Right atrium auricular region (tissue), 2 donors: ENCODE measurements around the gene SCP2. TPM values are rescaled to one million over a fixed set of nuclear protein-coding genes. Genes with fewer than 3 reads are reported as not detected.

Experiments
- DNase-seq: peaks from one replicate; pipeline ENCODE4 v3.0.0-alpha.2; 2019; ENCODE audit warnings: low spot score
- H3K27ac ChIP-seq, 2 donors: fragments of 200-600 bp; sonication (generic); 1 replicate in 1 of 2; 2 replicates in 1 of 2; pipeline ENCODE4 v1.5.1; 2016 to 2019
- H3K27me3 ChIP-seq, 2 donors: fragments of 200-600 bp; sonication (generic); one replicate each; pipeline versions ENCODE4 v1.5.1 to v1.6.0; 2017 to 2019
- H3K36me3 ChIP-seq: fragments of 200-600 bp; sonication (generic); one replicate; pipeline ENCODE4 v1.5.1; 2016
- H3K4me1 ChIP-seq, 2 donors: fragments of 200-600 bp; sonication (generic); one replicate each; pipeline versions ENCODE4 v1.5.1 to v1.6.0; 2017 to 2019
- H3K4me3 ChIP-seq, 2 donors: fragments of 200-600 bp; sonication (generic); 1 replicate in 1 of 2; 2 replicates in 1 of 2; pipeline ENCODE4 v1.5.1; 2017 to 2019; ENCODE audit warnings: mild to moderate bottlenecking in 1 of 2, moderate library complexity in 1 of 2
- H3K9me3 ChIP-seq, 2 donors: fragments of 200-600 bp; sonication (generic); one replicate each; pipeline ENCODE4 v1.5.1; 2019
- CTCF ChIP-seq, 2 donors: fragments of 200-600 bp; sonication (generic); IDR thresholded peaks; one replicate each; pipeline ENCODE4 v1.5.1; 2019; ENCODE audit warnings: antibody characterized with exemption in 2 of 2
- total RNA-seq, 2 donors: library from RNA; depleted of rRNA; stranded (reverse); fragments of >200 nt; gene quantifications; one replicate each; pipeline ENCODE4 v1.1.0, GENCODE V29; 2016

SCP2 gene
- total RNA-seq: 100 to 1,000 TPM in 1 of 2 donors, 10 to 100 TPM in 1; 67.1 to 163 TPM

GRCh38 chr1:52927212-52928014 lies at the start of gene SCP2:
SCP2 (plus strand) TSS chr1:52927276; CDS start chr1:52927397, 121 bp downstream.
- Histone ChIP-seq H3K4me3 (peak within 1 kb of the TSS; percentile 61 to 69), H3K4me1 (peaks cover 0 to 26% of the 10 kb centered on the region in 2 donors), H3K9me3 (no peaks in the 10 kb centered on the region), H3K36me3 (no peaks in the 10 kb centered on the region), H3K27me3 (no peaks in the 10 kb centered on the region), H3K27ac (peak within 1 kb of the TSS; percentile 86 to 90)
- no peak for TF ChIP-seq CTCF (IDR thresholded peaks at IDR 0.05)
- peak; percentile 84 for DNase-seq

GRCh38 chr1:52877554-52877953 lies 49.5 kb upstream of the SCP2 start:
- H3K4me3 ChIP-seq: no peak overlapping the region
- H3K27ac ChIP-seq: no peak overlapping the region
- H3K27me3 ChIP-seq: no peaks in the 10 kb centered on the region
- TF ChIP-seq CTCF (IDR thresholded peaks at IDR 0.05): no peak
- no peaks in the 10 kb centered on the region for H3K36me3 ChIP-seq
- no peaks in the 10 kb centered on the region for H3K9me3 ChIP-seq
- H3K4me1 ChIP-seq: no peaks in the 10 kb centered on the region
- no peak for DNase-seq

- DNase-seq: no peak
- Histone ChIP-seq H3K27ac (no peak overlapping the region), H3K4me1 (no peaks in the 10 kb centered on the region), H3K9me3 (no peaks in the 10 kb centered on the region), H3K4me3 (no peak overlapping the region), H3K27me3 (no peaks in the 10 kb centered on the region), H3K36me3 (no peaks in the 10 kb centered on the region)
- no peak for TF ChIP-seq CTCF (IDR thresholded peaks at IDR 0.05)
Observed at GRCh38 chr1:52880206-52880605, 46.9 kb upstream of the SCP2 start.

- no peak for TF ChIP-seq CTCF (IDR thresholded peaks at IDR 0.05)
- no peak overlapping the region for H3K4me3 ChIP-seq
- no peak for DNase-seq
- no peak overlapping the region for H3K27ac ChIP-seq
- no peaks in the 10 kb centered on the region for H3K36me3 ChIP-seq
- no peaks in the 10 kb centered on the region for H3K9me3 ChIP-seq
- no peaks in the 10 kb centered on the region for H3K4me1 ChIP-seq
- H3K27me3 ChIP-seq: no peaks in the 10 kb centered on the region
Observed at GRCh38 chr1:52887483-52887882, 39.6 kb upstream of the SCP2 start.

GRCh38 chr1:52892424-52893215 lies 34.5 kb upstream of the SCP2 start:
- Histone ChIP-seq H3K27me3 (no peaks in the 10 kb centered on the region), H3K4me3 (no peak overlapping the region), H3K9me3 (no peaks in the 10 kb centered on the region), H3K27ac (no peak overlapping the region), H3K4me1 (no peaks in the 10 kb centered on the region), H3K36me3 (peaks cover 13% of the 10 kb centered on the region)
- TF ChIP-seq CTCF (IDR thresholded peaks at IDR 0.05): no peak
- DNase-seq: no peak
